ENCODE data around the gene TPK1. TPM values are rescaled to one million over a fixed set of nuclear protein-coding genes. Genes with fewer than 3 reads are reported as not detected.
"Not testable (repeated sequence)": the region's sequence is repeated elsewhere in the genome, so short reads cannot be mapped to it uniquely, and the experiment has no call there.

Gene TPK1
- polyA plus RNA-seq, 4 donors, result 2.7 to 21.9 (median 15.3) TPM

GRCh38 chr7:144596953-144597352, 238.9 kb downstream of the TPK1 start:
- H3K9me3 ChIP-seq (ENCODE audit: control insufficient read depth in 2 of 2, insufficient read depth in 1 of 2, low read depth in 1 of 2, low read length in 1 of 2), result no peaks in the 10 kb centered on the region
- no peaks in the 10 kb centered on the region for H3K36me3 ChIP-seq (ENCODE audit: control insufficient read depth in 3 of 3, insufficient read depth in 2 of 3, low read depth in 1 of 3, low read length in 3 of 3)
- H3K27me3 ChIP-seq (ENCODE audit: control insufficient read depth in 3 of 3, insufficient read depth in 3 of 3, low read length in 3 of 3), result no peaks in the 10 kb centered on the region
- H3K4me1 ChIP-seq (ENCODE audit: control insufficient read depth in 3 of 3, insufficient read depth in 2 of 3, low read depth in 1 of 3, low read length in 2 of 3), result no peaks in the 10 kb centered on the region
- H3K27ac ChIP-seq (ENCODE audit: low read depth in 1 of 3, low read length in 2 of 3), result no peak overlapping the region
- WGBS, 3 donors, result 92 to 97% (median 94%) methylated on average over 4 of the region's 4 CpGs
- no peak overlapping the region for H3K4me3 ChIP-seq (ENCODE audit: low read depth in 1 of 3, low read length in 3 of 3)
- DNase-seq, result no peak
- FAIRE-seq, result no peak

- no peak for DNase-seq
- FAIRE-seq, result no peak
- H3K4me3 ChIP-seq (ENCODE audit: low read depth in 1 of 3, low read length in 3 of 3), result no peak overlapping the region
- no peaks in the 10 kb centered on the region for H3K9me3 ChIP-seq (ENCODE audit: control insufficient read depth in 2 of 2, insufficient read depth in 1 of 2, low read depth in 1 of 2, low read length in 1 of 2)
- peaks cover 0 to 2% (median 0%) of the 10 kb centered on the region in 3 donors for H3K4me1 ChIP-seq (ENCODE audit: control insufficient read depth in 3 of 3, insufficient read depth in 2 of 3, low read depth in 1 of 3, low read length in 2 of 3)
- H3K36me3 ChIP-seq (ENCODE audit: control insufficient read depth in 3 of 3, insufficient read depth in 2 of 3, low read depth in 1 of 3, low read length in 3 of 3), result no peaks in the 10 kb centered on the region
- H3K27me3 ChIP-seq (ENCODE audit: control insufficient read depth in 3 of 3, insufficient read depth in 3 of 3, low read length in 3 of 3), result no peaks in the 10 kb centered on the region
- no peak overlapping the region for H3K27ac ChIP-seq (ENCODE audit: low read depth in 1 of 3, low read length in 2 of 3)
Measured at GRCh38 chr7:144594580-144594979, 241.3 kb downstream of the TPK1 start.

- DNase-seq (no peak), FAIRE-seq (no peak)
- Histone ChIP-seq H3K27me3 (ENCODE audit: control insufficient read depth in 3 of 3, insufficient read depth in 3 of 3, low read length in 3 of 3) (no peaks in the 10 kb centered on the region), H3K27ac (ENCODE audit: low read depth in 1 of 3, low read length in 2 of 3) (no peak overlapping the region), H3K36me3 (ENCODE audit: control insufficient read depth in 3 of 3, insufficient read depth in 2 of 3, low read depth in 1 of 3, low read length in 3 of 3) (no peaks in the 10 kb centered on the region), H3K4me3 (ENCODE audit: low read depth in 1 of 3, low read length in 3 of 3) (no peak overlapping the region), H3K9me3 (ENCODE audit: control insufficient read depth in 2 of 2, insufficient read depth in 1 of 2, low read depth in 1 of 2, low read length in 1 of 2) (no peaks in the 10 kb centered on the region), H3K4me1 (ENCODE audit: control insufficient read depth in 3 of 3, insufficient read depth in 2 of 3, low read depth in 1 of 3, low read length in 2 of 3) (peaks cover 0 to 2% (median 0%) of the 10 kb centered on the region in 3 donors)
- 53 to 61% (median 59%) methylated on average over 4 of the region's 4 CpGs for WGBS, 3 donors
Measured at GRCh38 chr7:144588559-144589051, 247.2 kb downstream of the TPK1 start.

- 85 to 92% (median 90%) methylated on average over 1 of the region's 1 CpG for WGBS, 3 donors
- H3K27me3 ChIP-seq (ENCODE audit: control insufficient read depth in 3 of 3, insufficient read depth in 3 of 3, low read length in 3 of 3), result no peaks in the 10 kb centered on the region
- H3K9me3 ChIP-seq (ENCODE audit: control insufficient read depth in 2 of 2, insufficient read depth in 1 of 2, low read depth in 1 of 2, low read length in 1 of 2), result no peaks in the 10 kb centered on the region
- H3K4me1 ChIP-seq (ENCODE audit: control insufficient read depth in 3 of 3, insufficient read depth in 2 of 3, low read depth in 1 of 3, low read length in 2 of 3), result peaks cover 0 to 2% (median 0%) of the 10 kb centered on the region in 3 donors
- FAIRE-seq, result no peak
- DNase-seq, result no peak
- no peak overlapping the region for H3K4me3 ChIP-seq (ENCODE audit: low read depth in 1 of 3, low read length in 3 of 3)
- no peaks in the 10 kb centered on the region for H3K36me3 ChIP-seq (ENCODE audit: control insufficient read depth in 3 of 3, insufficient read depth in 2 of 3, low read depth in 1 of 3, low read length in 3 of 3)
- no peak overlapping the region for H3K27ac ChIP-seq (ENCODE audit: low read depth in 1 of 3, low read length in 2 of 3)
Measured at GRCh38 chr7:144587701-144588100, 248.2 kb downstream of the TPK1 start.

- no peak overlapping the region for H3K27ac ChIP-seq (ENCODE audit: low read depth in 1 of 3, low read length in 2 of 3)
- WGBS, 3 donors, result 46 to 80% (median 54%) methylated on average over 3 of the region's 3 CpGs
- DNase-seq (no peak), FAIRE-seq (no peak)
- no peaks in the 10 kb centered on the region for H3K36me3 ChIP-seq (ENCODE audit: control insufficient read depth in 3 of 3, insufficient read depth in 2 of 3, low read depth in 1 of 3, low read length in 3 of 3)
- H3K9me3 ChIP-seq (ENCODE audit: control insufficient read depth in 2 of 2, insufficient read depth in 1 of 2, low read depth in 1 of 2, low read length in 1 of 2), result no peaks in the 10 kb centered on the region
- no peaks in the 10 kb centered on the region for H3K4me1 ChIP-seq (ENCODE audit: control insufficient read depth in 3 of 3, insufficient read depth in 2 of 3, low read depth in 1 of 3, low read length in 2 of 3)
- no peaks in the 10 kb centered on the region for H3K27me3 ChIP-seq (ENCODE audit: control insufficient read depth in 3 of 3, insufficient read depth in 3 of 3, low read length in 3 of 3)
- H3K4me3 ChIP-seq (ENCODE audit: low read depth in 1 of 3, low read length in 3 of 3), result no peak overlapping the region
Measured at GRCh38 chr7:144584726-144585125, 251.1 kb downstream of the TPK1 start.

GRCh38 chr7:144579687-144580086, 256.2 kb downstream of the TPK1 start:
- WGBS, 3 donors, result 83 to 97% (median 93%) methylated on average over 1 of the region's 1 CpG
- DNase-seq (no peak), FAIRE-seq (no peak)
- Histone ChIP-seq H3K36me3 (ENCODE audit: control insufficient read depth in 3 of 3, insufficient read depth in 2 of 3, low read depth in 1 of 3, low read length in 3 of 3) (no peaks in the 10 kb centered on the region), H3K4me1 (ENCODE audit: control insufficient read depth in 3 of 3, insufficient read depth in 2 of 3, low read depth in 1 of 3, low read length in 2 of 3) (no peaks in the 10 kb centered on the region), H3K27ac (ENCODE audit: low read depth in 1 of 3, low read length in 2 of 3) (no peak overlapping the region), H3K9me3 (ENCODE audit: control insufficient read depth in 2 of 2, insufficient read depth in 1 of 2, low read depth in 1 of 2, low read length in 1 of 2) (no peaks in the 10 kb centered on the region), H3K4me3 (ENCODE audit: low read depth in 1 of 3, low read length in 3 of 3) (no peak overlapping the region), H3K27me3 (ENCODE audit: control insufficient read depth in 3 of 3, insufficient read depth in 3 of 3, low read length in 3 of 3) (no peaks in the 10 kb centered on the region)

- peaks cover 0 to 2% of the 10 kb centered on the region in 2 donors for H3K9me3 ChIP-seq (ENCODE audit: control insufficient read depth in 2 of 2, insufficient read depth in 1 of 2, low read depth in 1 of 2, low read length in 1 of 2)
- H3K27me3 ChIP-seq (ENCODE audit: control insufficient read depth in 3 of 3, insufficient read depth in 3 of 3, low read length in 3 of 3), result no peaks in the 10 kb centered on the region
- H3K36me3 ChIP-seq (ENCODE audit: control insufficient read depth in 3 of 3, insufficient read depth in 2 of 3, low read depth in 1 of 3, low read length in 3 of 3), result no peaks in the 10 kb centered on the region
- H3K4me1 ChIP-seq (ENCODE audit: control insufficient read depth in 3 of 3, insufficient read depth in 2 of 3, low read depth in 1 of 3, low read length in 2 of 3), result no peaks in the 10 kb centered on the region
- DNase-seq (no peak), FAIRE-seq (no peak)
- no peak overlapping the region for H3K4me3 ChIP-seq (ENCODE audit: low read depth in 1 of 3, low read length in 3 of 3)
- 92 to 100% (median 94%) methylated on average over 3 of the region's 3 CpGs for WGBS, 3 donors
- H3K27ac ChIP-seq (ENCODE audit: low read depth in 1 of 3, low read length in 2 of 3), result no peak overlapping the region
Measured at GRCh38 chr7:144575456-144575855, 260.4 kb downstream of the TPK1 start.

- not testable (repeated sequence) for H3K27me3 ChIP-seq (ENCODE audit: control insufficient read depth in 3 of 3, insufficient read depth in 3 of 3, low read length in 3 of 3); H3K4me1 ChIP-seq (ENCODE audit: control insufficient read depth in 3 of 3, insufficient read depth in 2 of 3, low read depth in 1 of 3, low read length in 2 of 3); H3K27ac ChIP-seq (ENCODE audit: low read depth in 1 of 3, low read length in 2 of 3); DNase-seq; H3K9me3 ChIP-seq (ENCODE audit: control insufficient read depth in 2 of 2, insufficient read depth in 1 of 2, low read depth in 1 of 2, low read length in 1 of 2); H3K36me3 ChIP-seq (ENCODE audit: control insufficient read depth in 3 of 3, insufficient read depth in 2 of 3, low read depth in 1 of 3, low read length in 3 of 3); FAIRE-seq; H3K4me3 ChIP-seq (ENCODE audit: low read depth in 1 of 3, low read length in 3 of 3)
- 87 to 95% (median 94%) methylated on average over 5 of the region's 5 CpGs for WGBS, 3 donors
Measured at GRCh38 chr7:144574753-144575152, 261.1 kb downstream of the TPK1 start.

GRCh38 chr7:144568233-144568632, 267.6 kb downstream of the TPK1 start:
- Histone ChIP-seq H3K27me3 (ENCODE audit: control insufficient read depth in 3 of 3, insufficient read depth in 3 of 3, low read length in 3 of 3) (no peaks in the 10 kb centered on the region), H3K27ac (ENCODE audit: low read depth in 1 of 3, low read length in 2 of 3) (no peak overlapping the region), H3K4me1 (ENCODE audit: control insufficient read depth in 3 of 3, insufficient read depth in 2 of 3, low read depth in 1 of 3, low read length in 2 of 3) (no peaks in the 10 kb centered on the region), H3K36me3 (ENCODE audit: control insufficient read depth in 3 of 3, insufficient read depth in 2 of 3, low read depth in 1 of 3, low read length in 3 of 3) (no peaks in the 10 kb centered on the region), H3K4me3 (ENCODE audit: low read depth in 1 of 3, low read length in 3 of 3) (no peak overlapping the region), H3K9me3 (ENCODE audit: control insufficient read depth in 2 of 2, insufficient read depth in 1 of 2, low read depth in 1 of 2, low read length in 1 of 2) (no peaks in the 10 kb centered on the region)
- DNase-seq (no peak), FAIRE-seq (no peak)
- 88 to 95% (median 89%) methylated on average over 3 of the region's 3 CpGs for WGBS, 3 donors
